HepG2 (cell line): ENCODE results near the gene ZNF334. TPM values are rescaled to one million over a fixed set of nuclear protein-coding genes. Genes with fewer than 3 reads are reported as not detected.

Source experiments
- ATAC-seq: fragments of 200-7000 bp; cut with Tn5 transposase; 3 replicates; pipeline ENCODE4 v1.9.1; 2020; ENCODE audit warnings: mild to moderate bottlenecking, moderate library complexity
- BruUV-seq: library from RNA; stranded (reverse); fragments of 400-500 nt; replicated peaks from 2 replicates; lab custom pipeline; 2021; lab: Mats Ljungman, UMichigan
- CTCF ChIA-PET: fragments of 300-600 bp; formaldehyde crosslinking; extraction: SDS; loops from one replicate; lab custom pipeline; 2021; ENCODE audit warnings: low total read pairs, inconsistent platforms, low intra/inter-chr PET ratio; lab: Yijun Ruan, JAX
- POLR2A ChIA-PET: fragments of 350-600 bp; sonication (Branson Sonifier 250); formaldehyde crosslinking; loops from one replicate; lab custom pipeline; 2020; ENCODE audit warnings: antibody characterized with exemption, inconsistent platforms; lab: Yijun Ruan, JAX
- DNase-seq: peaks from one replicate; pipeline ENCODE4 v3.0.0-alpha.2; 2015; ENCODE audit warnings: low spot score
- FAIRE-seq: peaks from 3 replicates; lab custom pipeline; 2011; peaks lifted over from hg19 to GRCh38; lab: Jason Lieb, UNC
- H2AFZ ChIP-seq: one replicate; pipeline ENCODE4 v1.6.1; 2011; ENCODE audit warnings: low read length, inconsistent platforms
- H3K27ac ChIP-seq: fragments of 300-600 bp; 3 replicates; pipeline ENCODE4 v1.8.0; 2011; ENCODE audit warnings: mixed run types, mild to moderate bottlenecking, mixed read lengths, low read length, inconsistent platforms; ENCODE audit not compliant: insufficient read depth; ENCODE audit errors: extremely low read length
- H3K27me3 ChIP-seq, 2 experiments: fragments of 200-600 bp in 1 of 2; 2 replicates in 1 of 2; 3 replicates in 1 of 2; pipeline versions ENCODE4 v1.6.0 to v1.8.0; 2011; ENCODE audit warnings: low read length in 2 of 2, mild to moderate bottlenecking in 2 of 2, moderate library complexity in 2 of 2, inconsistent platforms in 1 of 2; ENCODE audit not compliant: insufficient read depth in 2 of 2, control insufficient read depth in 1 of 2
- H3K36me3 ChIP-seq, 2 experiments: fragments of 200-600 bp in 1 of 2; replicated peaks in 1 of 2; 2 replicates in 1 of 2; 3 replicates in 1 of 2; pipeline versions ENCODE4 v1.5.1 to v1.8.0; 2011; ENCODE audit warnings: low read length in 2 of 2, inconsistent platforms in 1 of 2; ENCODE audit not compliant: insufficient read depth in 2 of 2, control insufficient read depth in 1 of 2
- H3K4me1 ChIP-seq: 2 replicates; pipeline ENCODE4 v1.5.1; 2012; ENCODE audit warnings: low read length, inconsistent platforms; ENCODE audit not compliant: insufficient read depth
- H3K4me2 ChIP-seq: 2 replicates; pipeline ENCODE4 v1.6.0; 2011; ENCODE audit warnings: low read depth, low read length, inconsistent platforms
- H3K4me3 ChIP-seq, 3 experiments: fragments of 200-600 bp in 1 of 3; sonication (generic), shearing (Covaris generic) in 1 of 3; replicated peaks in 1 of 3; 2 replicates each; pipeline ENCODE4 v1.5.1; 2011 to 2016; ENCODE audit warnings: low read length in 3 of 3, inconsistent platforms in 2 of 3, low read depth in 2 of 3, mild to moderate bottlenecking in 2 of 3, control low read depth in 1 of 3, mixed read lengths in 1 of 3; ENCODE audit not compliant: insufficient read depth in 1 of 3
- H3K79me2 ChIP-seq: one replicate; pipeline ENCODE4 v1.6.1; 2011; ENCODE audit warnings: low read length, inconsistent platforms; ENCODE audit not compliant: insufficient read depth
- H3K9ac ChIP-seq: 2 replicates; pipeline ENCODE4 v1.6.0; 2011; ENCODE audit warnings: mild to moderate bottlenecking, low read depth, low read length, inconsistent platforms; ENCODE audit not compliant: insufficient read depth
- H3K9me3 ChIP-seq: 2 replicates; pipeline ENCODE4 v1.5.1; 2012; ENCODE audit warnings: mild to moderate bottlenecking, low read length
- H4K20me1 ChIP-seq: 2 replicates; pipeline ENCODE4 v1.6.0; 2011; ENCODE audit warnings: inconsistent platforms, mild to moderate bottlenecking, low read length, moderate library complexity; ENCODE audit not compliant: insufficient read depth
- ARID3A ChIP-seq: IDR thresholded peaks from 2 replicates; pipeline ENCODE4 v1.6.1; 2012; ENCODE audit warnings: low read depth, low read length, improper control_type of control experiment
- ARID4A ChIP-seq: sonication (generic); formaldehyde crosslinking; IDR thresholded peaks from 2 replicates; pipeline ENCODE4 v1.5.0; 2020; ENCODE audit warnings: mild to moderate bottlenecking, missing genetic modification reagents, borderline replicate concordance
- CEBPB ChIP-seq: IDR thresholded peaks from 2 replicates; pipeline ENCODE4 v1.6.1; 2011; ENCODE audit warnings: low read depth, low read length, improper control_type of control experiment, borderline replicate concordance
- ELF4 ChIP-seq: sonication (generic); formaldehyde crosslinking; IDR thresholded peaks from 2 replicates; pipeline ENCODE4 v1.5.0; 2020; ENCODE audit warnings: missing genetic modification reagents, mild to moderate bottlenecking, moderate library complexity, borderline replicate concordance
- FOXK1 ChIP-seq: sonication (generic); formaldehyde crosslinking; IDR thresholded peaks from 2 replicates; pipeline ENCODE4 v1.4.0; 2020; ENCODE audit warnings: low read depth, missing genetic modification reagents, borderline replicate concordance
- HMG20A ChIP-seq: IDR thresholded peaks from 2 replicates; pipeline ENCODE4 v1.6.1; 2016; ENCODE audit warnings: borderline replicate concordance
- MAZ ChIP-seq, 2 experiments: sonication (generic) in 1 of 2; formaldehyde crosslinking in 1 of 2; IDR thresholded peaks; 2 replicates each; pipeline versions ENCODE4 v1.5.0 to v1.6.1; 2012 to 2020; ENCODE audit warnings: low read depth in 2 of 2, mild to moderate bottlenecking in 2 of 2, borderline replicate concordance in 1 of 2, improper control_type of control experiment in 1 of 2, low read length in 1 of 2, missing genetic modification reagents in 1 of 2, moderate library complexity in 1 of 2
- RARA ChIP-seq: IDR thresholded peaks from 2 replicates; pipeline ENCODE4 v1.6.1; 2016; ENCODE audit warnings: missing genetic modification reagents, missing compliant biosample characterization
- SAP130 ChIP-seq: IDR thresholded peaks from 2 replicates; pipeline ENCODE4 v1.6.1; 2016; ENCODE audit warnings: low read depth
- TEAD3 ChIP-seq: optimal IDR thresholded peaks from 2 replicates; pipeline ENCODE3; 2016; ENCODE audit warnings: borderline replicate concordance
- ZBTB21 ChIP-seq: sonication (generic); formaldehyde crosslinking; IDR thresholded peaks from 2 replicates; pipeline ENCODE4 v1.4.0; 2020; ENCODE audit warnings: missing genetic modification reagents
- ZMAT3 ChIP-seq: sonication (generic); formaldehyde crosslinking; conservative IDR thresholded peaks from 2 replicates; pipeline ENCODE4 v1.7.0; 2021; ENCODE audit warnings: missing genetic modification reagents
- ZNF780A ChIP-seq: sonication (generic); formaldehyde crosslinking; IDR thresholded peaks from 2 replicates; pipeline ENCODE4 v1.8.0; 2022; ENCODE audit warnings: mild to moderate bottlenecking, missing genetic modification reagents, moderate library complexity
- WGBS: methylation state at CpG from one replicate; pipeline ENCODE4 v1.1.6; 2017; ENCODE audit warnings: low lambda C conversion rate; 5-methylcytosine and 5-hydroxymethylcytosine counted together
- in situ Hi-C: cut with HindIII; loops from 2 replicates; pipeline ENCODE4 v1.10.0; 2017; ENCODE audit warnings: low pct_unique_long_range_greater_than_20kb; ENCODE audit not compliant: extremely low pct_ligation_motif_present
- intact Hi-C: fragments of 100-400 bp; cut with micrococcal nuclease; formaldehyde crosslinking; loops from one replicate; pipeline ENCODE4 v1.10.0; 2022; ENCODE audit not compliant: unreplicated experiment
- polyA plus RNA-seq, 8 experiments: library from polyadenylated mRNA; depleted of rRNA in 3 of 8; stranded (reverse) in 7 of 8; unstranded in 1 of 8; fragments of >200 nt; fragmentation: Illumina TruSeq in 4 of 8; extraction: Trizol in 4 of 8; gene quantifications; 2 replicates each; pipeline versions ENCODE4 v1.2.1 to v1.2.3, GENCODE V29; 2011 to 2016; ENCODE audit warnings: low read depth in 4 of 8, missing spikeins in 1 of 8, mixed read lengths in 1 of 8; ENCODE audit not compliant: insufficient read depth in 1 of 8
- total RNA-seq, 5 experiments: library from RNA; depleted of rRNA; stranded (reverse); fragments of >200 nt; fragmentation: Illumina TruSeq; extraction: Trizol; gene quantifications; 2 replicates each; pipeline ENCODE4 v1.2.3, GENCODE V29; 2016; ENCODE audit warnings: low read depth in 1 of 5

ZNF334 gene
- total and polyA plus RNA-seq, 2 of the 13 experiments (the other 11 are each of a cell fraction or from before 2014, with no cell fraction given), result 4.8 to 7.8 TPM

DNA sequence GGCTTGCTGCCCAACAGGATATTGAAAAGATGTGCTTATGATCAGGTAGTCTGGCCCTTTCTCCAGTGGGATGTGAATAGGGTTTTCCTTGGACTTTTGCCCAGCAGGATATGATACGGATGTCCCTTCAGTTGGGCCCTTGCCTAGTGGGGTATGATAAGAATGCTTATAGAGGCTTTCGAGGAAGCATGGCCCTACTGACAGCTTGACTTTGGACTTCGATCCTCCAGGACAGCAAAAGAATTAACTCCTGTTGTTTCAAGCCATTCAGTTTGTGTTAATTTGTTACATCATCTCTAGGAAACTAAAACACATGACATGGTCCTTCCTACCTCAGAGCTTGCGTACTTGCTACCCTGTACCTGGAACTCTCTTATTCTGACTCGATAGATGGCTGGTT lies 9.7 kb upstream of the ZNF334 start:
- POLR2A ChIA-PET, result interaction anchor here (1.0 to 2.3 kb wide), 15 partner anchors 12 to 798 kb away, joined by 3 to 8 read pairs (median 4); partner anchors contain the start of genes SLC13A3 and TP53RK
- FAIRE-seq, result peak; percentile 47
- in situ Hi-C loops, result loop anchor here (5.0 kb wide), 1 partner anchor 159 kb away; no protein-coding TSS in a partner anchor
- TF ChIP-seq HMG20A (CRISPR knock-in tag), result peak; percentile 62
- TF ChIP-seq ZMAT3 (CRISPR knock-in tag), result 0 out of 2 replicates have a peak, but pooled peaks have one; percentile 3
- TF ChIP-seq FOXK1 (CRISPR knock-in tag), result peak; percentile 62; the same call in 1 of the 2 replicates
- peak; percentile 41; the same call in 1 of the 2 replicates for TF ChIP-seq CEBPB
- peak; percentile 31; the same call in 1 of the 2 replicates for TF ChIP-seq ARID3A
- TF ChIP-seq ZNF780A, result no peak
- TF ChIP-seq MAZ (IDR thresholded peaks at IDR 0.05; ENCODE audit: borderline replicate concordance, low read depth, low read length), result no peak
- TF ChIP-seq MAZ (CRISPR knock-in tag; IDR thresholded peaks at IDR 0.05; ENCODE audit: low read depth), result peak; percentile 30; the same call in 1 of the 2 replicates
- no peak for TF ChIP-seq ELF4 (CRISPR knock-in tag)
- TF ChIP-seq ARID4A (CRISPR knock-in tag), result no peak; the same call in 1 of the 2 replicates
- TF ChIP-seq TEAD3 (CRISPR knock-in tag), result peak; percentile 88
- peak; percentile 51; the same call in 1 of the 2 replicates for TF ChIP-seq SAP130 (CRISPR knock-in tag)
- peak; percentile 87 for TF ChIP-seq RARA (CRISPR knock-in tag)
- peak; percentile 93 for TF ChIP-seq ZBTB21 (CRISPR knock-in tag)

More for the DNA sequence above, 9.7 kb upstream of the ZNF334 start:
- WGBS, result 1% methylated on average over 5 of the region's 5 CpGs
- Histone ChIP-seq H3K27me3 (no peaks in the 10 kb centered on the region), H3K79me2 (no peaks in the 10 kb centered on the region), H3K4me2 (peak overlapping the region; percentile 20), H3K4me3 (no peak overlapping the region), H3K36me3 (no peaks in the 10 kb centered on the region), H2AFZ (no peak overlapping the region), H3K9me3 (no peaks in the 10 kb centered on the region), H3K4me1 (peaks cover 27% of the 10 kb centered on the region), H4K20me1 (no peaks in the 10 kb centered on the region), H3K9ac (no peak overlapping the region), H3K27ac (no peak overlapping the region)
- peak; percentile 67 for DNase-seq
- intact Hi-C loops, result loop anchor here (5.0 kb wide), 2 partner anchors 34 to 224 kb away; no protein-coding TSS in a partner anchor
- CTCF ChIA-PET, result interaction anchor here (1.2 to 4.9 kb wide), 2 partner anchors 158 to 176 kb away, joined by 3 to 61 read pairs; no protein-coding TSS in a partner anchor
- no TSS peak for BruUV-seq
- ATAC-seq, result peak; percentile 23; the same call in 2 of the 3 replicates
